Osteocyte (in vitro differentiated cells): ENCODE results near the gene CYP27C1. TPM values are rescaled to one million over a fixed set of nuclear protein-coding genes. Genes with fewer than 3 reads are reported as not detected.
"Not testable (repeated sequence)": the region's sequence is repeated elsewhere in the genome, so short reads cannot be mapped to it uniquely, and the experiment has no call there.

Experiments used
- DNase-seq: peaks from one replicate; pipeline ENCODE4 v3.0.0; 2021; ENCODE audit warnings: mixed read lengths; ENCODE audit not compliant: unreplicated experiment; ENCODE audit errors: extremely low spot score
- H3K27ac Mint-ChIP-seq: one replicate; pipeline ENCODE4 v1.8.0; 2021; ENCODE audit warnings: mild to moderate bottlenecking, mixed read lengths; ENCODE audit not compliant: unreplicated experiment
- H3K27me3 Mint-ChIP-seq: one replicate; pipeline ENCODE4 v1.8.0; 2021; ENCODE audit warnings: mixed read lengths; ENCODE audit not compliant: unreplicated experiment
- H3K36me3 Mint-ChIP-seq: one replicate; pipeline ENCODE4 v1.8.0; 2021; ENCODE audit warnings: mixed read lengths; ENCODE audit not compliant: unreplicated experiment
- H3K4me1 Mint-ChIP-seq: one replicate; pipeline ENCODE4 v1.8.0; 2021; ENCODE audit warnings: mixed read lengths; ENCODE audit not compliant: unreplicated experiment
- H3K4me3 Mint-ChIP-seq: one replicate; pipeline ENCODE4 v1.8.0; 2021; ENCODE audit warnings: mild to moderate bottlenecking, moderate library complexity, mixed read lengths; ENCODE audit not compliant: unreplicated experiment
- H3K9me3 Mint-ChIP-seq: one replicate; pipeline ENCODE4 v1.8.0; 2021; ENCODE audit warnings: mixed read lengths; ENCODE audit not compliant: unreplicated experiment
- total RNA-seq: library from RNA; stranded (reverse); gene quantifications from 2 replicates; pipeline ENCODE4 v1.2.1, GENCODE V29; 2021
- TF ChIP-seq, protein P1 (sequence below): fragments of 200-600 bp; sonication (generic); IDR thresholded peaks from 2 replicates; pipeline ENCODE4 v1.5.0; 2021; ENCODE audit warnings: antibody characterized with exemption, mild to moderate bottlenecking, moderate library complexity

Gene CYP27C1
- total RNA-seq, 1 donor from 2014 or later, result 24.9 TPM

DNA sequence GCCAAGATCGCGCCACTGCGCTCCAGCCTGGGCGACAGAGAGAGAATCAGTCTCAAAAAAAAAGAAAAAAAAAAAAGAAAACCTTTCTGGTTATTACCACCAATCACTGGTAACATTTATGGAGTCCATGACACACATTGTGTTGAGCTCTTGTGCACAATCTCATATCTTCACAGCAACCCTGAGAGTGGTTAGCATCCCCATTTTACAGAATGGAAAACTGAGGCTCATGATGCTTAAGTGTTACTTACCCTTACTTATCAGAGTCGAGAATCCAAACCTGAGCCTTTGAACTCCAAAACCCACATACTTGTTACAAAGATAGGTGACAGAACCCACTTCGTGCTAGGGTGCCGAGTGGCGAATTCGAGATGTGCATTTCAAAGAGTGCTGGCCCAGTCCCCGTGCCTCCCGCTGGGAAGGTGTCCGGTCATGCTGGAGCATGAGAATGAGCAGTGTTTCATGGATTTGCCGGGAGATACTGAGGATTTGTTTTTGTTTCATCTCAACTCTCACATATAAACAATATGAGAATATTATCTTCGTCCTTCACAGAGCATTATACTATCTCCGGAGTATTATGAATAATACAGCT lies 50.9 kb downstream of the CYP27C1 start:
- Mint-ChIP-seq H3K36me3 (no peaks in the 10 kb centered on the region), H3K9me3 (no peaks in the 10 kb centered on the region), H3K27me3 (no peaks in the 10 kb centered on the region), H3K4me1 (peaks cover 51% of the 10 kb centered on the region), H3K27ac (no peak overlapping the region), H3K4me3 (no peak overlapping the region)
- TF ChIP-seq, protein P1, sequence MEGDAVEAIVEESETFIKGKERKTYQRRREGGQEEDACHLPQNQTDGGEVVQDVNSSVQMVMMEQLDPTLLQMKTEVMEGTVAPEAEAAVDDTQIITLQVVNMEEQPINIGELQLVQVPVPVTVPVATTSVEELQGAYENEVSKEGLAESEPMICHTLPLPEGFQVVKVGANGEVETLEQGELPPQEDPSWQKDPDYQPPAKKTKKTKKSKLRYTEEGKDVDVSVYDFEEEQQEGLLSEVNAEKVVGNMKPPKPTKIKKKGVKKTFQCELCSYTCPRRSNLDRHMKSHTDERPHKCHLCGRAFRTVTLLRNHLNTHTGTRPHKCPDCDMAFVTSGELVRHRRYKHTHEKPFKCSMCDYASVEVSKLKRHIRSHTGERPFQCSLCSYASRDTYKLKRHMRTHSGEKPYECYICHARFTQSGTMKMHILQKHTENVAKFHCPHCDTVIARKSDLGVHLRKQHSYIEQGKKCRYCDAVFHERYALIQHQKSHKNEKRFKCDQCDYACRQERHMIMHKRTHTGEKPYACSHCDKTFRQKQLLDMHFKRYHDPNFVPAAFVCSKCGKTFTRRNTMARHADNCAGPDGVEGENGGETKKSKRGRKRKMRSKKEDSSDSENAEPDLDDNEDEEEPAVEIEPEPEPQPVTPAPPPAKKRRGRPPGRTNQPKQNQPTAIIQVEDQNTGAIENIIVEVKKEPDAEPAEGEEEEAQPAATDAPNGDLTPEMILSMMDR, result no peak
- DNase-seq, result peak; percentile 57

DNA sequence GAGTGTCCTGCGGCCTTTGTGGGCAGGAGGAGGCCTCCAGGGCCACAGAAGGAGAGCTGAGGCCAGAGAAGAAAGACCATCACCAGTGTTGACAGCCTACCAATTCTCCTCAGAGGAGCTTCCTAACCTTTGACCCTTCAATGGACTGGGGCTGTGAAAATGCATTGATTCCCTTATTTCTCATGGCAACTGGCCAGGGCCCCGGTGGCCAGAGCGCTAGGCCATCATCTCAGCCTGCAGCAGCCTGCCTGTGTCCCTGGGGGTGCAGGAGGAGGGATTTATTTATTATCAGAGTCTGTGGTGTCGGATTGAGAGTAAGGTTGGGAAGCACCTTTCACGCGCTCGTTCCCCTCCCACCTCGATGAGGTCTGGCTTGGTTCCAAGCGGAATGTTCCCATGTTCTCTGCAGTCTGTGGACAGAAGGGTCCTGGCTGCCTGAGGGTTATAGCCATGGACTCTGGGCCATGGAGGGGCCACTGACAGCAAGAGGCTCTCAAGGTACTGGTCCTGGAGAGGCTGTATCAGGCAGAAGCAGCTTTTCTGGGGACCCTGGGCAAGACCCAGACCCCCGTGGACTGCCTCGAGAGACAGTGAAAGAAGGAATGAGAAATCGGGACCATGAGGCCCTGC lies 53.8 kb downstream of the CYP27C1 start:
- Mint-ChIP-seq H3K36me3 (no peaks in the 10 kb centered on the region), H3K4me1 (peaks cover 41% of the 10 kb centered on the region), H3K4me3 (no peak overlapping the region), H3K27ac (no peak overlapping the region), H3K27me3 (no peaks in the 10 kb centered on the region), H3K9me3 (no peaks in the 10 kb centered on the region)
- peak; percentile 70 for DNase-seq
- TF ChIP-seq, protein P1, result no peak

DNA sequence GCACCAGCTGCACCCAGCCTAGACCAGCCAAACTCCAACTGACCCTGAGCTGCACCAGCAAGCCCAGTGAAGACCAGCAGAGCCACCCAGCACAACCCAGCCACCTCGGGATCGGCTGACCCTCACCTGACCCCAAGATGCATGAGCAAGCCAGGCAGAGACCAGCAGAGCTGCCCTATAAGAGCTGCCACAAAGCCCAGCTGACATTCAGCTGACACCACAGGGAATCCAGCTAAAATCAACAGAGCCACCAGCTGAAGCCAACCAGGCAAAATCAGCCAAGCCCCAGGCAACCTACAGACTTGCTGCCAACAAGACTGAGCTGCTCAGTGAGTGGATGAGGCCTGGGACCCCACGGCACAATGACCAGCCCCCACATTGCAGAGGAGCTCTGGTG lies 54.6 kb downstream of the CYP27C1 start:
- Mint-ChIP-seq H3K4me1 (peaks cover 46% of the 10 kb centered on the region), H3K27ac (no peak overlapping the region)

DNA sequence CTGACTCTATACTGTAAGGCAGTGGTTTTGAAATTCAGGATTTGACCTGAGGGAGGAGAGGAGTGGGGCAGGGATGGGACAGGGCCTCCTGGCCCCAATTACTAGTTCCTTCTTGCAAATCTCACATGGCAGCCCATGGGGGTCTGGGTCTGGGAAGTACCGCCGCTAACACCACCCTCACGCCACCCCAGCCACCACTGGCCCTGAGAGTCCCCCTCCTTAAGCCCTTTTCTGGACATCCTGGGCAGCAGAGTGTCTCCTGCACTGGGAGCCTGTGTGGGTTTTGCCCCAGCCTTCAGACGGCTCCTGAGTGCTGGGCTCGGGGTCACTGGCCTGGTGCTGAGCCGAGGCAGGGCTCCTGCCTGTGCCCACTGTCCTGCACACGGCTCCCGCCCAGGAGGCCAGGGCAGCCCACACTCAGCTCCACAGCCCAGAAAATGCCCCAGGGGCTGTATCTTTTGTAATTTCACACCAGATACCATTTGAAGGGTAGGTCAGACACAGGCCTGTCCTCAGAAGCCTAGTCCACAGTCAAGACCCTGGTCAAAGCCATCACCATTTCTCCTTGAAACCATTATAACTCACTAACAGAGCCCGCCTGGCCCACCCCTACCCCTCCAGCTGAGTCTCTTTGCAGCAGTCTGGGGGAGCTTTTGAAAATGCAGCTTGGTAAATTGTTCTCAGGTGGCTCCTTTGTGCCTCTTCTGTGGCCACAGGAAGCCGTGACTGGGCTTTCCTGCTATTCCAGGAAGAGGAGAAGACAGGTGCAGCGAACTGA lies 55.1 kb downstream of the CYP27C1 start:
- Mint-ChIP-seq H3K4me1 (peaks cover 40% of the 10 kb centered on the region), H3K27me3 (no peaks in the 10 kb centered on the region), H3K4me3 (no peak overlapping the region), H3K27ac (no peak overlapping the region), H3K36me3 (no peaks in the 10 kb centered on the region), H3K9me3 (no peaks in the 10 kb centered on the region)
- DNase-seq, result peak; percentile 70
- TF ChIP-seq, protein P1, result no peak

More for the DNA sequence above, 54.6 kb downstream of the CYP27C1 start:
- TF ChIP-seq, protein P1, result no peak
- no peak overlapping the region for H3K4me3 Mint-ChIP-seq
- H3K27me3 Mint-ChIP-seq, result no peaks in the 10 kb centered on the region
- H3K36me3 Mint-ChIP-seq, result no peaks in the 10 kb centered on the region
- peak; percentile 81 for DNase-seq
- no peaks in the 10 kb centered on the region for H3K9me3 Mint-ChIP-seq

DNA sequence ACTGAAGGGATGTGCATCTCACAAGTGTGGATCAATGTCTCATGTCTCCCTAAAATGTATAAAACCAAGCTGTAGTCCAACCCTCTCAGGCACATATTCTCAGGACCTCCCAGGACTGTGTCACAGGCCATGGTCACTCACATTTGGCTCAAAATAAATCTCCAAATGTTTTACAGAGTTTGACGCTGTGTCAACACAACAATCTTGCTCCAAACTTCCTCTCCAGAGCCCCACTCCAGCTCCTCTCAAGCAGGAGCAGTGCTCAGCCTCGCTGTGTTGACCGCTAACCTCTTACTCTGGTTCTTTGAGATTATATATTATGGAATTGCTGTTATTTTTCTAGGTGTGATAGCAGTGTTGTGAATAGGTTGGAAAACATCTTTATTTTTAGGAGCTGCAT lies 56.2 kb downstream of the CYP27C1 start:
- no peaks in the 10 kb centered on the region for H3K27me3 Mint-ChIP-seq
- H3K36me3 Mint-ChIP-seq, result no peaks in the 10 kb centered on the region
- TF ChIP-seq, protein P1, result no peak
- DNase-seq, result peak; percentile 30
- no peaks in the 10 kb centered on the region for H3K9me3 Mint-ChIP-seq
- no peak overlapping the region for H3K4me3 Mint-ChIP-seq
- H3K4me1 Mint-ChIP-seq, result peaks cover 41% of the 10 kb centered on the region
- H3K27ac Mint-ChIP-seq, result no peak overlapping the region

DNA sequence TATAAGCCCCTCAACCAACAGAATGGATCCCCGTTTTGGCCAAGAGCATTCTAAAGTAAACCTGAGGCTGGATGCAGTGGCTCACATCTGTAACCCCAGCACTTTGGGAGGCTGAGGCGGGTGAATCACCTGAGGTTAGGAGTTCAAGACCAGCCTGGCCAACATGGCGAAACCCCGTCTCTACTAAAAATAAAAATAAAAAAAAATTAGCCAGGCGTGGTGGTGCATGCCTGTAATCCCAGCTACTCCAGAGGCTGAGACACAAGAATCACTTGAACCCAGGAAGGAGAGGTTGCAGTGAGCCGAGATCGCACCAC lies 57.1 kb downstream of the CYP27C1 start:
- DNase-seq, result peak; percentile 54
- not testable (repeated sequence) for H3K27ac Mint-ChIP-seq, H3K36me3 Mint-ChIP-seq, H3K9me3 Mint-ChIP-seq, H3K4me3 Mint-ChIP-seq, H3K27me3 Mint-ChIP-seq
- peaks cover 50% of the 10 kb centered on the region for H3K4me1 Mint-ChIP-seq
